ENCODE measurements around the gene ZFPM1.
A peak's percentile ranks its signal among the peaks of the same experiment; 100 is the strongest.

GRCh38 chr16:88453217-88453531 lies at the start of gene ZFPM1:
- no peak for TF ChIP-seq POLR2A (IDR thresholded peaks at IDR 0.05)
- no peak for TF ChIP-seq POLR2AphosphoS5 (IDR thresholded peaks at IDR 0.05)
- TF ChIP-seq, protein P1, sequence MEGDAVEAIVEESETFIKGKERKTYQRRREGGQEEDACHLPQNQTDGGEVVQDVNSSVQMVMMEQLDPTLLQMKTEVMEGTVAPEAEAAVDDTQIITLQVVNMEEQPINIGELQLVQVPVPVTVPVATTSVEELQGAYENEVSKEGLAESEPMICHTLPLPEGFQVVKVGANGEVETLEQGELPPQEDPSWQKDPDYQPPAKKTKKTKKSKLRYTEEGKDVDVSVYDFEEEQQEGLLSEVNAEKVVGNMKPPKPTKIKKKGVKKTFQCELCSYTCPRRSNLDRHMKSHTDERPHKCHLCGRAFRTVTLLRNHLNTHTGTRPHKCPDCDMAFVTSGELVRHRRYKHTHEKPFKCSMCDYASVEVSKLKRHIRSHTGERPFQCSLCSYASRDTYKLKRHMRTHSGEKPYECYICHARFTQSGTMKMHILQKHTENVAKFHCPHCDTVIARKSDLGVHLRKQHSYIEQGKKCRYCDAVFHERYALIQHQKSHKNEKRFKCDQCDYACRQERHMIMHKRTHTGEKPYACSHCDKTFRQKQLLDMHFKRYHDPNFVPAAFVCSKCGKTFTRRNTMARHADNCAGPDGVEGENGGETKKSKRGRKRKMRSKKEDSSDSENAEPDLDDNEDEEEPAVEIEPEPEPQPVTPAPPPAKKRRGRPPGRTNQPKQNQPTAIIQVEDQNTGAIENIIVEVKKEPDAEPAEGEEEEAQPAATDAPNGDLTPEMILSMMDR (IDR thresholded peaks at IDR 0.05) = peak in 2 of 4 experiments; percentile 10 to 15
- TF ChIP-seq EP300 (IDR thresholded peaks at IDR 0.05) = no peak
